Activated T-helper 9 cell treated with anti-CD3 and anti-CD28 coated beads, Interleukin-2, amount 50 U/mL, for 16 hours (primary cell): Measurements from ENCODE around the gene SCO1.
"Not testable (repeated sequence)": the region's sequence is repeated elsewhere in the genome, so short reads cannot be mapped to it uniquely, and the experiment has no call there.

Experiments
- DNase-seq: peaks from one replicate; pipeline ENCODE4 v3.0.0-alpha.2; 2020; ENCODE audit warnings: low read depth

SCO1 gene

GRCh38 chr17:10725262-10725661 is 27.9 kb upstream of the SCO1 start:
- DNase-seq, result no peak

GRCh38 chr17:10724546-10725195 is 27.3 kb upstream of the SCO1 start:
- DNase-seq, result no peak

GRCh38 chr17:10718547-10718946 is 21.2 kb upstream of the SCO1 start:
- no peak for DNase-seq

- no peak for DNase-seq
Measured at GRCh38 chr17:10716218-10716617, 18.9 kb upstream of the SCO1 start.

- no peak for DNase-seq
Measured at GRCh38 chr17:10713318-10713717, 16.0 kb upstream of the SCO1 start.

GRCh38 chr17:10705727-10706126 is 8.4 kb upstream of the SCO1 start:
- DNase-seq, result no peak

GRCh38 chr17:10702574-10702973 is 5.2 kb upstream of the SCO1 start:
- no peak for DNase-seq

- DNase-seq, result no peak
Measured at GRCh38 chr17:10699856-10700255, 2.5 kb upstream of the SCO1 start.

- no peak for DNase-seq
Measured at GRCh38 chr17:10698096-10698818, 924 bp upstream of the SCO1 start.

GRCh38 chr17:10695875-10696407 is 1.4 kb downstream of the SCO1 start:
- not testable (repeated sequence) for DNase-seq

- DNase-seq, result no peak
Measured at GRCh38 chr17:10687499-10687898, 9.8 kb downstream of the SCO1 start.

GRCh38 chr17:10683853-10684252 is 13.5 kb downstream of the SCO1 start:
- no peak for DNase-seq

- no peak for DNase-seq
Measured at GRCh38 chr17:10681866-10682446, 15.4 kb downstream of the SCO1 start.

GRCh38 chr17:10674704-10675103 is 22.6 kb downstream of the SCO1 start:
- no peak for DNase-seq

GRCh38 chr17:10673312-10673711 is 24.0 kb downstream of the SCO1 start:
- no peak for DNase-seq

GRCh38 chr17:10668775-10669174 is 28.6 kb downstream of the SCO1 start:
- DNase-seq, result no peak

- DNase-seq, result no peak
Measured at GRCh38 chr17:10666906-10667305, 30.4 kb downstream of the SCO1 start.

GRCh38 chr17:10664571-10664970 is 32.8 kb downstream of the SCO1 start:
- DNase-seq, result no peak

GRCh38 chr17:10663231-10663630 is 34.1 kb downstream of the SCO1 start:
- DNase-seq, result no peak

- no peak for DNase-seq
Measured at GRCh38 chr17:10661437-10661836, 35.9 kb downstream of the SCO1 start.

GRCh38 chr17:10657879-10658278 is 39.5 kb downstream of the SCO1 start:
- no peak for DNase-seq

GRCh38 chr17:10657148-10657547 is 40.2 kb downstream of the SCO1 start, which contains the start of gene MYH3:
TSS of gene MYH3 (minus strand) at chr17:10657309. CDS start at chr17:10655064, 2,245 bp downstream.
- DNase-seq, result no peak

- DNase-seq, result no peak
Measured at GRCh38 chr17:10653987-10654386, 43.3 kb downstream of the SCO1 start.
